GM19372 (cell line): ENCODE measurements around the gene LEKR1.
"Not testable (repeated sequence)": the region's sequence is repeated elsewhere in the genome, so short reads cannot be mapped to it uniquely, and the experiment has no call there.

Experiments
- ATAC-seq: cut with Tn5 transposase; IDR thresholded peaks from one replicate; pipeline ENCODE4 v1.9.1; 2021; ENCODE audit warnings: mild to moderate bottlenecking, low read depth, moderate library complexity; ENCODE audit not compliant: unreplicated experiment

LEKR1 gene

DNA sequence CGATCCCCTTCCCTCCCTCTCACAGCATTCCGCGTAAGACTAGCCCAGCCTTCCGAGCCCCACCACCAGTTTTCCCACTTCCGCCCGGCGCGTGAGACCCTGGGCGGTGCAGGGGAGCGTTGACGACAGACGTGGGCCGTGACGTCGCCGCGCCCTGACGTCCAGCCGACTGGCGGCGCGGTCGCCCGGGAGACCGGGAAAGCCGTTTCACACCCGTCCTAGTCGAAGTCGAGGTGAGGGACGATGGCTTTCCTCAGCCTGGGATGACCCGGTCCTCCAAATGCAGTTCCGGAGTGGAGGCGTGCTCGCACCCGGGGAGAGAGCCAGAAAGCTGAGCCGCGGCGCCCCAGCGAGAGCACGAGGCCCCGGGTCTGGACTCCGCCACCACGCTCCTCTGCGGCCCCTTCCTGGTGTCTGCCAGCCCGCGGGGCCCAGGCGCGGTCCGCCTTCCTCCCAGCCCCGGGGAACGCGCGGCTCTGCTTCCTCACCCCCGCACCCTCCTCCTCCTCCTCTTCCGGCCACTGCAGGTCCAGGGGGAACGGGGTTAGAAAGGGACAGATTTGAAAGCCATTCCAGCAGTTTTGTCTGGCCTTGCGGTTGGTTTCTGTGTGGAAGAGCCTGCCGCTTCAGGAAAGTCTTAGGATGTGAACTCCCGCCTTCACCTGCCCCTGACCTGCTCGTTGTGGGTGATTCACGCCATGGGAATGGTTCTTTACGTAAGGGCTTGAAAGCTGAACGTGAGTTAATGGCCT is at the start of gene LEKR1:
LEKR1 (plus strand) TSS at position 210 of the 752 bp plus-strand sequence. CDS start 2,977 bp downstream, outside the sequence.
- ATAC-seq: peak; percentile 92

DNA sequence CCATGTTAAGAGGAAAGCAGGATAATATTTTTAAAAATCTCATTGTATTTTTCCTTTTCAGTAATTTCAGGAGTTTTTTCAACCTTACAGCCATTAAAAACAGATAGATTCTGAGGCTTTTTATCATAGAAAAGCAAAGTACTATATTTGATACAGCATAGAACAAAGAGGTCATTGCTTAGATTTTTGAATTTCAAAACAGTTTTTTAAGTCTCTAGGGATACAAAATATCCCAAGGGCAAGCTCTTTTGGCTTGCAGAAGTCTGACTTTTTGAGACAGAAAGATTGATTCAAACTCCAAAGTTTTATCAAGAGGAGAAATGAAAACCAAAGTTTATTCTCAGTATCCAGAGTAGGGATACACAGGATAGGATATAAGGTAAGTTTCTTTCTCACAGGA is 49.3 kb upstream of the LEKR1 start:
- no peak for ATAC-seq

DNA sequence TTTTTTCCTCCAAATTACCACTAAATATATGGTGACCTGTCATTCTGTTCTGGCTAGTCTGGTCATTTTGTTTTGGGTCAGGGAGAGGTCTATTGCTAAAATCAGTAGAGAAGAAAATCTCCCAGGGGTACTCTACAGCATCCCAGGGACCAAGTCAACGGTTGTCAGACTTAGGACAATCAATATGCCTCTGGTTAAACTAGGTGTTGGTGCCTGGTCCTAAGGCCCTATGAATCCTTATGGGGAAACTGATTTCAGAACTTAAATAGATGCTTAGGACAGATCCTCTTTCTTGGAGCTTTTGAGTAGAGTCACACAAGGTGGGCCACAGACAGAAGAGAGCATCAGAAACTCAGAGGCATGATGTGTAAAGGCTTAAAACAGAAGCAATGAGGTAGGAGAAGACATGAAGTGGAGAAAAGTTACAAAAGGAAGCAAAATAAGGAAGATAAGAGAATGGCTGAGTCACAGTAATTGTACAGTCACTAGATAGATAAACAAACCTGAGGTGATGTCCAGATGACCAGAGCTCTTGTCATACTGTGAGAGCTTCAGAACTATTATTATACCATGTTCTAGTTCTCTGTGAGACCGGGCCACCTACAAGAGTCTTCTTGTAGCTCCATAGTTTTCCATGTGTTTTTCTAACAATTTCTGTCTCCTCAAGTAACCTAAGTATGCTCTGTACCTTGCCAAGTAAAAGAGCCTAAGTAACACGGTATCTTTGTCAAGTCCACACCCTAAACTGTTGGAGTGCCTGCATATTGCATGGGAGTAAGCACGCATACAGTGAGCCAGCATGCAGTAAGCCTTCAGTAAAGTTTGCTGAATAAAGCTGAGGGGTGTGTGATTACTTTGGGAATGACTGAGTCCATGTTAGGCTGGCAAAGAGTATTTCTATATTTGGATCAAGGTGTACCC is 44.6 kb upstream of the LEKR1 start:
- ATAC-seq: no peak

DNA sequence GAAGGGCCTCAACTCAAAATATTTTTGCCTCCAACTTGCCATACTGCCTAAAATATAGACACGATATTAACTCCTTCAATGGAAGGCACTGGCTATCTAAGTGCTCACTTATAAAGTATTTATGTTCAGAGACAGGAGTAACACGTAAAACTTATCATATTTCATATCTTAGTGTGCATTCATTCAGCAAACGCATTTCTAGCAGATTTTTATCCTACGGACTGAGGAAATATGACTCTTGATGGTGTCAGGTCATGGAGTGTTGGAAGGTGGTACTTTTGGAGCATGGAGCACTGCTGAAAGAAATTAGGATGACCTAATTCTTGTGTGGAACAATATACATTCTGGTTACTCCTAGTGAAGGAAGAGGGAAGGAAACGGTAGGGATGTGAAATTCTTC is 43.8 kb upstream of the LEKR1 start:
- no peak for ATAC-seq

DNA sequence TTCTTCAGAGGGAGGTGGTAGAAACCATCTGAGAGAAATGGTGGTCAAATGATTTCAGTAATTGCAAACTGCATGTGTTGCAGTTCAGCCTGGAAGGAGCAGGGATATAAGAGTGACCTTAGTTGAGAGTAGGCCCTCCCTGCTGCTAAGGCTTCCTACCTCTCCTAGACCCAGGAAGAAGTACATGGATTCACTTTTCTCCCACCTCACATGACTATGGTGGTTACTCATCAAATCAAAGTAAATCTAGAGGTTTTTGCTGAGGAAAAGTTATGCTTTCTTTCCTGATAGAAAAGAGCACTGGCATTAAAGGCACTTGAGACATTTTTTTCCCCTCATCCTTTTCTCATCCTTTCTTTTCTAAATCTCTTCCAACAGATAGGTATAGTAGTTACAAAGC is 43.2 kb upstream of the LEKR1 start:
- no peak for ATAC-seq

DNA sequence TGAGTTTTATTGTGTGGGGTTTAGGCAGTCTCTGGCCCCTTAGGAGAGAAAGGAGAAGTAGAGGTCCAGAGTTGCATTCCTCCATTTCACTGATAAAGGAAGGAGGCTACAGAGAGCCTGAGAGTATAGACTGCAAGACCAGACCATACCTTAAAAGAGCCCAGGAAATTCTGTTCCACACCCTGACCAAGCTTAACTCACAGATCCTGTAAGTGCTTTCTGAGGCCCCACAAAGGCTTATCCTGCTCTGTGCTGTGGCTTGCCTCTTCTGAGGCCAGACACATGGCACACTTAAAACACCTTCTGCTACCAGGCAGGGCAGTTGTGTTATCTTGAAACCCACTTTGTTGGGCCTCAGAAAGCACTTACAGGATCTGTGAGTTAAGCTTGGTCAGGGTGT is 39.2 kb upstream of the LEKR1 start:
- ATAC-seq: no peak

DNA sequence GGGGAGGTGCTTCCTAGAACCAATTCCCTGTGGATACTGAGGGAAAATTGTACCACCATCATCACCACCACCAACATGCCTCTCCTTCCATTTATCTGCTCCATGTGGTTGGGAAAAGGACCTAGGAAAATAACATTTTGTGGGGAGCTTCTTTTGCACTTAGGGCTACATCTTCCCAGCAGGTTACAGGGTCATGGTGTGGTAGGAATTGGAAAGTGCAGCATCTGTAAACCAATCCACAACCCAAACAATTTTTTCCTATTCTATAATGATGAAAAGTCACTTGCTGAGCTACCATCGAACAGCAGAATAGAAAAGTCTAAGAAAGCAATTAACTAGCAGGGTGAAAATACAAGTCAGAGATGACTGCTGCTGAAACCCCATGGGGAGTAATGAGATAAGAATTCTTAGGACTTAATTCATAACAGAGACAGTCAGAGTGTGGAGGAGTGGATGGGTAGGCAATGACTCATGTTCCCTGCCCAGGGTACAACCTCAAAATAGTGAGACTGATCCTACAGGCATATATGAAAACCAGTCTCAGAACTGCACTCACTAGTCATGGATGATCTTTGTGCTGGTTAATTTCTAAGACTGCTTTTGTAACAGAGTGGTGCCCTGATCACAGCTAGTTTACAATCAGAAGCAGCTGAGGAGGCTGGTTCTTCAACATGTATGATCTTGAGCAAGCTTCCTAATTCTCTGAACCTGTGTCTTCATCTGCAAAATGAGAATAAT is 38.1 kb upstream of the LEKR1 start:
- ATAC-seq: no peak

DNA sequence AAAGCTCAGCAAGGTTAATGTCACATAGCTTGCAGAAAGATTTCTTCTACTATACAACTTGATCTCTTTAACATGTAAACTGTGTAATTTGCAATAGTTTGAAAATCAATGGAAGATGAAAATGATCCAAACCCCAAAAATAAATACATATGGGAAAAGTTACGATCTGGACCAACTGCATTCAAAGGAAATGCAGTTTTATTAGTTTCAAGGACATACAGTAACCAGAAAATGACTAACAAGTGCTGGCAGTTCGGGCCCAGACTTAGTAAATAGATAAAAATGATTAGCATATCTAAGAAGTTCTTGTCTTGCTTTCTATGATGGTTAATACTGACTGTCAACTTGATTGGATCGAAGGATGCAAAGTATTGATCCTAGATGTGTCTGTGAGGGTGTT is 37.3 kb upstream of the LEKR1 start:
- ATAC-seq: no peak

DNA sequence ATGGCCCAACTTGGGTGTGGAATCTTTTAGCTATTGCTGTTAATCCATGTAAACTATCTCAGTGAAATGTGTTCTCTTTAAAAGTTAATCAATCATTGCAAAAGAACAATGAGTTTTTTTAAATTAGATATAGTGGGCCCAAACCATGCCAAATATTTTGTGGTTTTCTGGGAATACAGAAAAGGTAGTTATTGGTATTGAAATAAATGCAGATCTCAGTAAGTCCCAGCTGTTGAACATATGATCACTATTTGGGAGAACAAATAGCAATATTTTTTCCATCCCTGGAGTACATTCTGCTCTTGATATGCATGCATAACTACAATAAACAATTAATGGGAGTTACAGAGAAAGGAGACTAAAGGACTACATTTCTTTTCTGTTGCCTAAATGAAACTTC is 36.0 kb upstream of the LEKR1 start:
- no peak for ATAC-seq

DNA sequence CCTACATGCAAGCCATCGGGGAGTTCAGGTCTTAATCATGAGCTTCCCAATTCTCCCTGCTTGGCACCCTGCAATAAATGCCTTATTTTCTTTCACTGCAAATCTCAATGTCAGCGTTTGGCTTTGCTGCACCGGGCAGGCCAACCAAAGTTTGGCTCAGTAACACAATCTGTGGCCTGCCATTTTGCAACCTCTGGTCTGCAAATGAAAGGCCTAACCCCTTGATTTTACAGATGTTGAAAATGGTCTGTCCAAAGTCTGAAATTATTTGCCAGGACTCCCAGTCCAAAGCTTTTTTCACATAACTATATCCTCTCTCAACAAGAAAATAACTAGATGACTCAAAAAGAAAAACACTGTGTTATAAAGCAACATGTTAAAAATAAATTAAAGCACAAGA is 34.0 kb upstream of the LEKR1 start:
- no peak for ATAC-seq

DNA sequence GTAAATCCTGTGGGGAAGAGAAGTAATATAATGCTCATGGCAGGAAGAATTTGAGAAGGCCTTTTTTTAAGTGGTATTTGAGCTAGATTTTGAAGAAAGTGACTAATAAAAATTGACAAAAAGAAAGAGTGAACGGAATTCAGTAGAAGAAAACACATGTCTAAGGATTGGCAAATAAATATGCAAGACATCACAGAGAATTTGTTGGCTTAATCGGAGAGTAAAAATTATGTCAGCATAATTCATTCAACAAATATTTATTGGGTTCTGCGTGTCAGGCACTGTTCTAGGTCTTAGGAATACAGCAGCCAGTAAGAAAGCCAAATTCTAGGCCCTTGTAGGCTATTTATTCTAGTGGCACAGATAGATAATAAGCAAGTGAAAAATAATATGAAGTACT is 33.6 kb upstream of the LEKR1 start:
- ATAC-seq: no peak

DNA sequence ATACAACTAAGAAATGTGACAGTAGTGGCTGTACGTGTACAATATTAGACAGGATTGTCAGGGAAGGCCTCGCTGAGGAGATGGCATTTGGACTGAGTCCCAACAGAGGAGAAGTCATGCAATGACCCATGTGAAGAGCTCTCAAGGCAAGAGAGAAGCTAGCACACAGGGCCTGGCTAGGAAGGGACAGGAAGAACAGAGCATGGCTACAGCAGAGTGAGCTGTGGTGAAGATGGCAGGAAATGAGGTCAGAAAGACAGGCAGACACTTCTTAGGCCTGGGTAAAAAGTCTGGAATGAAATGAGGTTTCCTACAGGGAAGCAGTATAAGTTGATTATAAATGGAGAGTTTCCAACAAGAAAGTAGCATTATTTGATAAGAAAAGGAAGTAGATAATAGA is 33.2 kb upstream of the LEKR1 start:
- no peak for ATAC-seq

DNA sequence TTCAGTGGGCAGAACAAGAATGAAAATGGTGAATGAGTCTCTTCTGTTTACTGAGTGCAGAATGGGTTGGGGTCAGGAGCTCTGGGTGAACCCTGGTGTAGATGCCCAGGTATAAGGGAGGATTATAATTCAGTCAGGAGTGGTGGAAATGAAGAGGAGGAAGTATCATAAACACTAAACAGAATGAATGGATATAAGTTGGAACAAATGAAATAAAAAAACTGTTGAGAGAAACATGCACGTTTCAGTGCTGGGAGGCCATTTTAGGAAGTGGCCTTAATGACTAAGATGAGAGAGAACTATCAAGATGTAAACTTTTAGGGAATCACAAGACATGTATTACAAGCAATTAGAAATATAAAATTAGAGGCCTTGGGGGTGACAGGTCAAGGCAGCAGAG is 32.8 kb upstream of the LEKR1 start:
- ATAC-seq: no peak

DNA sequence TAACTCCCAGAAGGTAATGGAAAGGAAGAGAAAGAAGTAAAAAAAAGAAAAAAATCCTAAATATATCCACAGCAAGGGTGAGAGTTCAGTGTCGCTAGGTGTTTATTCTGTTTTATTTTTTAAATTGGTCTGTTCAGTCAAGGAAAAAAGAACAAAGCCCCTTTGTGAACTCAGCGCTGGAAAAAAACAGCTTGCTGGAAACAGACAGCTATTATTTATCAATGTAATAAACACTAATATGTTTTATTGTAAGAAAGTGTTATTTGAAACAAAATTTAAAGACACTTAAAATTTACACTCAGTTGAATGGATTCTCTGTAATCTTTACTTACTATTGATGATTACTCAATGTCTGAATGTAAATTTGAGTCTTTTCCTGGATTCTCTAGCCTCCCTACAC is 32.3 kb upstream of the LEKR1 start:
- no peak for ATAC-seq

DNA sequence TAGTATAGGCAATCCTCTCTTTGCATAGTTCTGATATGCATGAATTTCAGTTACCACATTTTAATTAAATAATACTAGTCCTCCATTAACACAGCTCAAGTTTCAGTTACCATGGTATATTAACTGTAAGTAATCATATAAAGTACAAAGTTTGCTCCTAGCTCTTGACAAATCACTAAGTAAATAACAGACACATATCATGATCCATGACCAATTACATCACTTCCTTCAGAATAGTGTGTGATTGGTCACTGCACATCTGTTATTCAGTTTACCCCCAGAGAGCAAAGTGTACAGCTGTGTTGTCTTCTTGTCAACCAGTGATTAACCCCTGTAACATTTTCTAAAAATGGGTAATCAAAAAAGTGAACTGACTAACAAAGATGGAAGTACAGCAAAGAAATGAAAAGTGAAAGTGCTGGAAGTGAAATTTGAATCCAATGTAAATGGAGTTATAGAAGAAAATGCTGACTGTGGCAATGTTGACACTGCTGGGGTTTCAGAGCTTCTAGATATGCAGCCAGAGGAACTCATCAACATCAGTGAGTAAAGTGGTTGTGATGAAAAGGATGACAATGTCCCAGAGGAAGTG is 30.2 kb upstream of the LEKR1 start:
- ATAC-seq: no peak

DNA sequence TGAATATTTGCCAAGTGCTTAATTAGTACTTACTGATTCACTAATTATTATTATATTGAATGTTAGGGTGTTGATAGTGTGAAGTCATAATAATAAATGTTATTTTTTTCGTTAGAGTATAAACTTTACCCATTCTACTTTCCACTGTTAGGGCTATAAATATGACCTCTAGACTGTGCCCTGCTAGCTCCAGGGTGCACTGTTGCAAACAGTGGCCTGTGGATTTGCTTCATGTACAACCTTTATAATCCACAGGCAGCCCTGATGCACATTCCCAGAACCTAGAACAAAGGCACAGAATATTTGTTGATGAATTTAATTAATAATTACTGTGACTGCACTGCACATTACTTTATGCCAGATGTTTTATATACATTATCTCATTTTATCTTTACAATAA is 28.8 kb upstream of the LEKR1 start:
- no peak for ATAC-seq

DNA sequence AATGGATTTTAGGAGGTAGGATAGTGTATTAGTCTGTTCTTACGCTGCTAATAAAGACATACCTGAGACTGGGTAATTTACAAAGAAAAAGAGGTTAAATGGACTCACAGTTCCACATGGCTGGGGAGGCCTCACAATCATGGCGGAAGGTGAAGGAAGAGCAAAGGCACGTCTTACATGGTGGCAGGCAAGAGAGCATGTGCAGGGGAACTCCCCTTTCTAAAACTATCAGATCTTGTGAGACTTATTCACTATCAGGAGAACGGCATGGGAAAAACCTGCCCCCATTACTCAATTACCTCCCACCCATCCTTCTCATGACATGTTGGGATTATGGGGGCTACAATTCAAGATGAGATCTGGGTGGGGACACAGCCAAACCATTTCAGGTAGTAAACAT is 25.9 kb upstream of the LEKR1 start:
- ATAC-seq: not testable (repeated sequence)

DNA sequence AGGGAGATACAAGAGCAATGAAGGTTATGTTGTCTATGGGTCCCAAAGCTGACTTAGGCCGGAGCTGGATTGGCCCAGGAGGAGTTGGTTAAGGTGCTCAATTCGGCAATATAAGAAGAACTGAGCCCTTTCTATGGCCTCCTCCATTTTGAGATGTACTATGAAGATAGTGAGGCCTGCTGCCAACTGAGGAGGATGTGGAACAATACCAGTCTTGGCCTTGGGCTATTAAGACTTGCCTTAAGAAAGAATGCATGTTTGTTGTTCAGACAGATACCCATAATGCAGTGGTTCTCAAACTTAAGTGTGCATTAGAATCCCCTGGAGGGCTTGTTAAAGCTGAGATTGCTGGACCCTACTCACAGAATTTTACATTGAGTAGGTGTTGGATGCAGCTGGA is 24.4 kb upstream of the LEKR1 start:
- no peak for ATAC-seq

DNA sequence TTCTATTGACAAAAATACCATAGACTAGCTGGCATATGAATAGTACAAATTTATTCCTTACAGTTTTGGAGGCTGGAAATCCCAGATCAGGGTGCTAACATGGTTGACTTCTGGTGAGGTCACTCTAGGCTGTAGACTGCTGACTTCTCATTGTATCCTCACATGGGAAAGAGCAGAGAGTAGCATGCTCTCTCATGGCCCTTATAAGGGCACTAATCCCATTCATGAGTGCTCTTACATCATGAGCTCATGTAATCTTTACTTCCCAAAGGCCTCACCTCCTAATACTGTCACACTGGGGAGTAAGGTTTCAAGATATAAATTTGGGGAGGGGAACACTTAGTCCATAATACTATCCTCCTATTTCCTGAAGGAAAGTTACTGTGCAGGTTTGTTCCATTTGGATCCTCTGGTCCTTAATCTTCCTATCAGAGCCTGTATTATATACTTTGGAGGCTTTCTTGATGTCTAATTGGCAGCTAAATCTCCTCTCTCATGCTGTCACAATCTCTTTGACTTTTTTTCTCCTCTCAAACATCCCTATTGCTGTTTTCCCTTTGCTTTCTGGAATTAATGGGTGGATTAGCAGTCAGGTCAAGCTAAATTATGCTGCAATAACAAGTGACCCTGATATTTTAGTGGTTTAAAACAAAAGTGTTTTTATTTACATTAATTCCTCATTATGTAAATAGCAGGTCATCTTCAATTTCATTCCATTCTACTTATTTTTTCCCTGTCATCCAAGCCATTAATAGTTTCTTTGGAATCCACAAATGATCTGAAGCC is 23.1 kb upstream of the LEKR1 start:
- ATAC-seq: no peak
